Measurements from ENCODE around the gene KRTAP19-7.

The KRTAP19-7 gene

GRCh38 chr21:30590297-30590696 lies 29.2 kb upstream of the KRTAP19-7 start, which contains the start of gene KRTAP22-2:
KRTAP22-2 (minus strand) TSS chr21:30590397.
- H3K9ac ChIP-seq: no peak within 1 kb of the TSS
- H3K4me2 ChIP-seq (ENCODE audit: low read length): no peak within 1 kb of the TSS
- H3K79me2 ChIP-seq: no peaks in the 10 kb centered on the region
- no peaks in the 10 kb centered on the region for H3K9me3 ChIP-seq (ENCODE audit: control insufficient read depth, low read length)
- no peak within 1 kb of the TSS for H3K27ac ChIP-seq
- TF ChIP-seq CTCF (IDR thresholded peaks at IDR 0.05): no peak
- no peaks in the 10 kb centered on the region for H3K36me3 ChIP-seq (ENCODE audit: control insufficient read depth, insufficient read depth, low read length)
- H3K4me1 ChIP-seq: no peaks in the 10 kb centered on the region
- H3K4me3 ChIP-seq (ENCODE audit: low read depth, low read length): no peak within 1 kb of the TSS
- no peaks in the 10 kb centered on the region for H3K27me3 ChIP-seq (ENCODE audit: control insufficient read depth, insufficient read depth, low read length)
- H2AFZ ChIP-seq: no peak within 1 kb of the TSS

GRCh38 chr21:30582870-30583269 lies 21.8 kb upstream of the KRTAP19-7 start:
- Histone ChIP-seq H3K27ac (no peak overlapping the region), H3K27me3 (ENCODE audit: control insufficient read depth, insufficient read depth, low read length) (no peaks in the 10 kb centered on the region)
- no peak for TF ChIP-seq CTCF (IDR thresholded peaks at IDR 0.05)

GRCh38 chr21:30580132-30580531 lies 19.0 kb upstream of the KRTAP19-7 start:
- TF ChIP-seq CTCF (IDR thresholded peaks at IDR 0.05): no peak
- H3K4me1 ChIP-seq: no peaks in the 10 kb centered on the region
- H3K9me3 ChIP-seq (ENCODE audit: control insufficient read depth, low read length): peaks cover 4% of the 10 kb centered on the region
- no peak overlapping the region for H3K9ac ChIP-seq
- H3K4me2 ChIP-seq (ENCODE audit: low read length): no peak overlapping the region
- no peaks in the 10 kb centered on the region for H3K27me3 ChIP-seq (ENCODE audit: control insufficient read depth, insufficient read depth, low read length)
- H3K27ac ChIP-seq: no peak overlapping the region
- H3K4me3 ChIP-seq (ENCODE audit: low read depth, low read length): no peak overlapping the region
- H3K36me3 ChIP-seq (ENCODE audit: control insufficient read depth, insufficient read depth, low read length): no peaks in the 10 kb centered on the region
- H2AFZ ChIP-seq: no peak overlapping the region
- no peaks in the 10 kb centered on the region for H3K79me2 ChIP-seq

More at GRCh38 chr21:30582870-30583269, 21.8 kb upstream of the KRTAP19-7 start:
- Histone ChIP-seq H3K79me2 (no peaks in the 10 kb centered on the region), H3K4me2 (ENCODE audit: low read length) (no peak overlapping the region), H3K9me3 (ENCODE audit: control insufficient read depth, low read length) (peaks cover 4% of the 10 kb centered on the region), H3K36me3 (ENCODE audit: control insufficient read depth, insufficient read depth, low read length) (no peaks in the 10 kb centered on the region), H3K9ac (no peak overlapping the region), H2AFZ (no peak overlapping the region), H3K4me1 (no peaks in the 10 kb centered on the region), H3K4me3 (ENCODE audit: low read depth, low read length) (no peak overlapping the region)

GRCh38 chr21:30579346-30579745 lies 18.2 kb upstream of the KRTAP19-7 start:
- Histone ChIP-seq H2AFZ (no peak overlapping the region), H3K9me3 (ENCODE audit: control insufficient read depth, low read length) (peaks cover 4% of the 10 kb centered on the region), H3K27me3 (ENCODE audit: control insufficient read depth, insufficient read depth, low read length) (no peaks in the 10 kb centered on the region), H3K9ac (no peak overlapping the region), H3K79me2 (no peaks in the 10 kb centered on the region), H3K27ac (no peak overlapping the region), H3K4me3 (ENCODE audit: low read depth, low read length) (no peak overlapping the region), H3K4me2 (ENCODE audit: low read length) (no peak overlapping the region), H3K36me3 (ENCODE audit: control insufficient read depth, insufficient read depth, low read length) (no peaks in the 10 kb centered on the region), H3K4me1 (no peaks in the 10 kb centered on the region)
- TF ChIP-seq CTCF (IDR thresholded peaks at IDR 0.05): no peak

- H3K4me3 ChIP-seq (ENCODE audit: low read depth, low read length): no peak overlapping the region
- no peak for TF ChIP-seq CTCF (IDR thresholded peaks at IDR 0.05)
- H3K36me3 ChIP-seq (ENCODE audit: control insufficient read depth, insufficient read depth, low read length): no peaks in the 10 kb centered on the region
- H3K9ac ChIP-seq: no peak overlapping the region
- no peak overlapping the region for H3K4me2 ChIP-seq (ENCODE audit: low read length)
- no peaks in the 10 kb centered on the region for H3K9me3 ChIP-seq (ENCODE audit: control insufficient read depth, low read length)
- no peak overlapping the region for H2AFZ ChIP-seq
- H3K27me3 ChIP-seq (ENCODE audit: control insufficient read depth, insufficient read depth, low read length): no peaks in the 10 kb centered on the region
- H3K27ac ChIP-seq: no peak overlapping the region
- H3K4me1 ChIP-seq: no peaks in the 10 kb centered on the region
- no peaks in the 10 kb centered on the region for H3K79me2 ChIP-seq
Observed at GRCh38 chr21:30577766-30578165, 16.7 kb upstream of the KRTAP19-7 start.

Measured in parathyroid adenoma (tissue), 2 donors.